Neural cell (in vitro differentiated cells): Measurements from ENCODE around the gene STKLD1. TPM values are rescaled to one million over a fixed set of nuclear protein-coding genes. Genes with fewer than 3 reads are reported as not detected.

Source experiments
- H2AFZ ChIP-seq: fragments of 200-600, 300-800 bp; sonication (generic), shearing (Covaris generic); 2 replicates; pipeline ENCODE4 v1.6.0; 2014; ENCODE audit warnings: low read depth, mild to moderate bottlenecking, antibody characterized with exemption, low read length, moderate library complexity
- H3F3A ChIP-seq: fragments of 200-600 bp; shearing (Covaris generic); 2 replicates; pipeline ENCODE4 v1.6.1; 2016; ENCODE audit warnings: mild to moderate bottlenecking, moderate library complexity, mixed read lengths, antibody characterized with exemption, low read length; ENCODE audit not compliant: insufficient read depth, poor library complexity, severe bottlenecking
- H3K27ac ChIP-seq: fragments of 200-600, 300-800 bp; sonication (generic), shearing (Covaris generic); 2 replicates; pipeline ENCODE4 v1.5.1; 2014; ENCODE audit warnings: mild to moderate bottlenecking, low read length, moderate library complexity
- H3K27me3 ChIP-seq: fragments of 300-800, 200-600 bp; sonication (generic), shearing (Covaris generic); 2 replicates; pipeline ENCODE4 v1.6.0; 2014; ENCODE audit warnings: mild to moderate bottlenecking, low read depth, low read length, moderate library complexity; ENCODE audit not compliant: insufficient read depth
- H3K36me3 ChIP-seq: fragments of 300-800, 200-600 bp; sonication (generic), shearing (Covaris generic); 2 replicates; pipeline ENCODE4 v1.5.1; 2014; ENCODE audit warnings: mild to moderate bottlenecking, antibody characterized with exemption, low read length, moderate library complexity; ENCODE audit not compliant: insufficient read depth
- H3K4me2 ChIP-seq: fragments of 300-800, 200-600 bp; sonication (generic), shearing (Covaris generic); 2 replicates; pipeline ENCODE4 v1.6.0; 2014; ENCODE audit warnings: mild to moderate bottlenecking, low read length
- H3K4me3 ChIP-seq: fragments of 300-800, 200-600 bp; sonication (generic), shearing (Covaris generic); 2 replicates; pipeline ENCODE4 v1.5.1; 2014; ENCODE audit warnings: mild to moderate bottlenecking, low read length, moderate library complexity
- H3K79me2 ChIP-seq: fragments of 200-600 bp; shearing (Covaris generic); replicated peaks from 2 replicates; pipeline ENCODE4 v1.6.0; 2014; ENCODE audit warnings: mild to moderate bottlenecking, low read length, moderate library complexity; ENCODE audit not compliant: insufficient read depth
- H3K9ac ChIP-seq: fragments of 300-800, 200-600 bp; sonication (generic), shearing (Covaris generic); 2 replicates; pipeline ENCODE4 v1.6.1; 2016; ENCODE audit warnings: mild to moderate bottlenecking, low read length, mixed read lengths
- H3K9me2 ChIP-seq: fragments of 200-600 bp; shearing (Covaris generic); 2 replicates; pipeline ENCODE4 v1.6.1; 2016; ENCODE audit warnings: mild to moderate bottlenecking, low read length, mixed read lengths; ENCODE audit not compliant: insufficient read depth
- H3K9me3 ChIP-seq: fragments of 200-600, 300-800 bp; sonication (generic), shearing (Covaris generic); 2 replicates; pipeline ENCODE4 v1.6.1; 2016; ENCODE audit warnings: mild to moderate bottlenecking, mixed run types, low read length, moderate library complexity, mixed read lengths
- H4K20me1 ChIP-seq: fragments of 200-600 bp; shearing (Covaris generic); 2 replicates; pipeline ENCODE4 v1.6.1; 2016; ENCODE audit warnings: mild to moderate bottlenecking, mixed run types; ENCODE audit not compliant: insufficient read depth
- CTCF ChIP-seq: fragments of 450-650 bp; IDR thresholded peaks from 2 replicates; pipeline ENCODE4 v1.5.1; 2014; ENCODE audit warnings: antibody characterized with exemption, mild to moderate bottlenecking, moderate library complexity; ENCODE audit not compliant: poor library complexity, severe bottlenecking
- EP300 ChIP-seq: fragments of 450-650 bp; conservative IDR thresholded peaks from 2 replicates; pipeline ENCODE4 v1.6.1; 2014; ENCODE audit warnings: antibody characterized with exemption, mild to moderate bottlenecking, moderate library complexity; ENCODE audit not compliant: poor library complexity, severe bottlenecking
- EZH2 ChIP-seq: fragments of 200-600, 300-800 bp; shearing (Covaris generic), sonication (generic); IDR thresholded peaks from 2 replicates; pipeline ENCODE4 v1.6.1; 2014; ENCODE audit warnings: antibody characterized with exemption, low read length, borderline replicate concordance, mild to moderate bottlenecking; ENCODE audit not compliant: insufficient read depth, poor library complexity, severe bottlenecking
- MXI1 ChIP-seq: fragments of 450-650 bp; conservative IDR thresholded peaks from 2 replicates; pipeline ENCODE4 v1.6.1; 2014; ENCODE audit warnings: antibody characterized with exemption, mild to moderate bottlenecking; ENCODE audit not compliant: poor library complexity, severe bottlenecking
- POLR2AphosphoS5 ChIP-seq: IDR thresholded peaks from 2 replicates; pipeline ENCODE4 v1.6.1; 2012
- RAD21 ChIP-seq: fragments of 450-650 bp; conservative IDR thresholded peaks from 2 replicates; pipeline ENCODE4 v1.6.1; 2014; ENCODE audit warnings: antibody characterized with exemption, mild to moderate bottlenecking, moderate library complexity
- SMC3 ChIP-seq: fragments of 450-650 bp; conservative IDR thresholded peaks from 2 replicates; pipeline ENCODE4 v1.6.1; 2014; ENCODE audit warnings: antibody characterized with exemption, mild to moderate bottlenecking, moderate library complexity; ENCODE audit not compliant: poor library complexity
- TAF1 ChIP-seq: IDR thresholded peaks from 2 replicates; pipeline ENCODE4 v1.6.1; 2012; ENCODE audit warnings: low read depth
- polyA plus RNA-seq: library from polyadenylated mRNA; depleted of rRNA; stranded (reverse); fragments of >200 nt; gene quantifications from 2 replicates; pipeline ENCODE4 v1.2.3, GENCODE V29; 2014
- TF ChIP-seq, protein P1 (sequence below): IDR thresholded peaks from 2 replicates; pipeline ENCODE4 v1.6.1; 2012; ENCODE audit warnings: borderline replicate concordance

STKLD1 gene
- polyA plus RNA-seq, 1 donor from 2014 or later: 1.1 TPM

- H3K4me2 ChIP-seq: no peak overlapping the region
- H3K9me3 ChIP-seq: no peaks in the 10 kb centered on the region
- no peaks in the 10 kb centered on the region for H3F3A ChIP-seq
- H3K9me2 ChIP-seq: no peaks in the 10 kb centered on the region
- no peak overlapping the region for H2AFZ ChIP-seq
- H3K27me3 ChIP-seq: no peaks in the 10 kb centered on the region
- no peak overlapping the region for H3K27ac ChIP-seq
- no peak for TF ChIP-seq POLR2AphosphoS5
- TF ChIP-seq, protein P1, sequence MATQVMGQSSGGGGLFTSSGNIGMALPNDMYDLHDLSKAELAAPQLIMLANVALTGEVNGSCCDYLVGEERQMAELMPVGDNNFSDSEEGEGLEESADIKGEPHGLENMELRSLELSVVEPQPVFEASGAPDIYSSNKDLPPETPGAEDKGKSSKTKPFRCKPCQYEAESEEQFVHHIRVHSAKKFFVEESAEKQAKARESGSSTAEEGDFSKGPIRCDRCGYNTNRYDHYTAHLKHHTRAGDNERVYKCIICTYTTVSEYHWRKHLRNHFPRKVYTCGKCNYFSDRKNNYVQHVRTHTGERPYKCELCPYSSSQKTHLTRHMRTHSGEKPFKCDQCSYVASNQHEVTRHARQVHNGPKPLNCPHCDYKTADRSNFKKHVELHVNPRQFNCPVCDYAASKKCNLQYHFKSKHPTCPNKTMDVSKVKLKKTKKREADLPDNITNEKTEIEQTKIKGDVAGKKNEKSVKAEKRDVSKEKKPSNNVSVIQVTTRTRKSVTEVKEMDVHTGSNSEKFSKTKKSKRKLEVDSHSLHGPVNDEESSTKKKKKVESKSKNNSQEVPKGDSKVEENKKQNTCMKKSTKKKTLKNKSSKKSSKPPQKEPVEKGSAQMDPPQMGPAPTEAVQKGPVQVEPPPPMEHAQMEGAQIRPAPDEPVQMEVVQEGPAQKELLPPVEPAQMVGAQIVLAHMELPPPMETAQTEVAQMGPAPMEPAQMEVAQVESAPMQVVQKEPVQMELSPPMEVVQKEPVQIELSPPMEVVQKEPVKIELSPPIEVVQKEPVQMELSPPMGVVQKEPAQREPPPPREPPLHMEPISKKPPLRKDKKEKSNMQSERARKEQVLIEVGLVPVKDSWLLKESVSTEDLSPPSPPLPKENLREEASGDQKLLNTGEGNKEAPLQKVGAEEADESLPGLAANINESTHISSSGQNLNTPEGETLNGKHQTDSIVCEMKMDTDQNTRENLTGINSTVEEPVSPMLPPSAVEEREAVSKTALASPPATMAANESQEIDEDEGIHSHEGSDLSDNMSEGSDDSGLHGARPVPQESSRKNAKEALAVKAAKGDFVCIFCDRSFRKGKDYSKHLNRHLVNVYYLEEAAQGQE: no peak
- no peak for TF ChIP-seq EZH2
- TF ChIP-seq MXI1: no peak
- no peak for TF ChIP-seq RAD21
- no peak for TF ChIP-seq SMC3
- no peak for TF ChIP-seq CTCF
- TF ChIP-seq EP300: no peak
- no peak for TF ChIP-seq TAF1
- H4K20me1 ChIP-seq: no peaks in the 10 kb centered on the region
- no peaks in the 10 kb centered on the region for H3K36me3 ChIP-seq
- peaks cover 14% of the 10 kb centered on the region for H3K79me2 ChIP-seq
- no peak overlapping the region for H3K9ac ChIP-seq
- no peak overlapping the region for H3K4me3 ChIP-seq
Observed at GRCh38 chr9:133332381-133332730, 43.8 kb upstream of the STKLD1 start.

DNA sequence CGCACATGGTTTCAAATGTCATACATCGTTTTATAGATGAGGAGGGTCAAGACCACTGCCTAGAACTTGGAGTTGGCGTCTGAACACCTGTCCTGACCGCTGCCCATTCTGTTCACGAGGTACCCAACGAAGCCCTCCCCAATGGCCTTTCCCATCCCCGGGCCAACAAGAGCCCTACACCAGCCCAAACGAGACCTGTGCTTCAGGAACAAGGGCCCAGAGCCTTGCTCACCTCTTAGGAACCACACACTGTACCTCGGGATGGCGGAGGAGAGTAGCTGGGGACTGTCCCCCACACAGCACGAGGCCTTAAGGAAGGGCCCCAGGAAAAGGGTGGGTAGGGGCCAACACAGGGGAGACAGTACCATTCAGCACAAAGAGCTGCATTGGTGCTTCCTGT, 43.2 kb upstream of the STKLD1 start:
- H3K36me3 ChIP-seq: no peaks in the 10 kb centered on the region
- no peak overlapping the region for H3K27ac ChIP-seq
- H3K9me3 ChIP-seq: no peaks in the 10 kb centered on the region
- no peak overlapping the region for H2AFZ ChIP-seq
- no peak overlapping the region for H3K4me3 ChIP-seq
- H3K9me2 ChIP-seq: no peaks in the 10 kb centered on the region
- TF ChIP-seq, protein P1: no peak
- TF ChIP-seq TAF1 (no peak), POLR2AphosphoS5 (no peak), SMC3 (no peak), MXI1 (no peak), EP300 (no peak), EZH2 (no peak), CTCF (no peak), RAD21 (no peak)
- no peak overlapping the region for H3K9ac ChIP-seq
- H3K27me3 ChIP-seq: no peaks in the 10 kb centered on the region
- H4K20me1 ChIP-seq: no peaks in the 10 kb centered on the region
- H3F3A ChIP-seq: no peaks in the 10 kb centered on the region
- peaks cover 14% of the 10 kb centered on the region for H3K79me2 ChIP-seq
- no peak overlapping the region for H3K4me2 ChIP-seq
